Measurements from ENCODE around the gene HBD.

- no peak for TF ChIP-seq POLR2A (IDR thresholded peaks at IDR 0.05)
- no peak for TF ChIP-seq CTCF (IDR thresholded peaks at IDR 0.05)
Observed at GRCh38 chr11:5231111-5231510, 3.2 kb downstream of the HBD start.

Data from vagina (tissue), 2 donors.